ENCODE measurements around the gene LUM. TPM values are rescaled to one million over a fixed set of nuclear protein-coding genes. Genes with fewer than 3 reads are reported as not detected.

Gene LUM
- polyA plus RNA-seq, 3 donors = not detected

DNA sequence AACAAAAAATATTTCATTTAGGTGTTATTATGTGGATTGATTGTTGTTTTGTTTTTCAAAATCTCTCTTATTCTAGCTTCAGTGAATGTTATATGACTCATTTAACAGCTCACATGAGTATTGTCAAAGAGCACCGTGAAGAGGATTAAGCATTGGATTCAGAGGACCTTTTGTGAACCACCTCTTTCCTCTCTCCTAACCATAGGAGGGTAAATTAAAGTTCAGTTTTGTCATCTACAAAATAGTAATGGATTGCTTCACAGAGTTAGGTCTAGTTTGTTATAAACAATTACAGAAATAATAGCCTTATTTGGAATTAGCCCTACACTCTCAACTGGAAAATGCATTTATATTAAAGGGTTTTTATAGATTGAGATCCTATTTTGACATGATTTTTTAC, 52.5 kb downstream of the LUM start:
- intact Hi-C loops (cut with micrococcal nuclease) = no loop called here
- H3K4me3 Mint-ChIP-seq = no peak overlapping the region
- Histone ChIP-seq H2AFZ (ENCODE audit: insufficient read depth, low read depth, low read length, poor library complexity, severe bottlenecking) (no peak overlapping the region), H3K4me3 (replicated peaks in 1 of 3; ENCODE audit: low read depth in 2 of 3, low read length in 3 of 3) (no peak overlapping the region), H4K20me1 (ENCODE audit: insufficient read depth, low read length) (no peaks in the 10 kb centered on the region), H3K9me3 (replicated peaks in 1 of 2; ENCODE audit: control insufficient read depth in 1 of 2, insufficient read depth in 1 of 2, low read length in 2 of 2) (no peaks in the 10 kb centered on the region), H3K36me3 (replicated peaks in 1 of 2; ENCODE audit: control insufficient read depth in 1 of 2, insufficient read depth in 2 of 2, low read length in 2 of 2) (no peaks in the 10 kb centered on the region), H3K9ac (ENCODE audit: insufficient read depth, low read length, poor library complexity, severe bottlenecking) (no peak overlapping the region), H3K27me3 (ENCODE audit: control insufficient read depth in 2 of 2, insufficient read depth in 2 of 2, low read length in 2 of 2) (no peaks in the 10 kb centered on the region), H3K27ac (ENCODE audit: low read depth in 1 of 2, low read length in 2 of 2) (no peak overlapping the region), H3K4me1 (ENCODE audit: control insufficient read depth in 1 of 2, insufficient read depth in 2 of 2, low read length in 2 of 2) (no peaks in the 10 kb centered on the region), H3K4me2 (replicated peaks; ENCODE audit: extremely low read depth, low read length, poor library complexity, severe bottlenecking) (no peak overlapping the region), H3K79me2 (ENCODE audit: insufficient read depth, low read length) (no peaks in the 10 kb centered on the region)
- no peaks in the 10 kb centered on the region for H3K4me1 Mint-ChIP-seq
- H3K27ac Mint-ChIP-seq = no peak overlapping the region
- DNase-seq = no peak
- no peaks in the 10 kb centered on the region for H3K27me3 Mint-ChIP-seq (ENCODE audit: low read depth in 3 of 3)
- H3K9me3 Mint-ChIP-seq = no peaks in the 10 kb centered on the region
- no CpG with 5 or more reads among the region's 1 CpG for WGBS (ENCODE audit: insufficient coverage)
- no peaks in the 10 kb centered on the region for H3K36me3 Mint-ChIP-seq
- TF ChIP-seq, protein P1, sequence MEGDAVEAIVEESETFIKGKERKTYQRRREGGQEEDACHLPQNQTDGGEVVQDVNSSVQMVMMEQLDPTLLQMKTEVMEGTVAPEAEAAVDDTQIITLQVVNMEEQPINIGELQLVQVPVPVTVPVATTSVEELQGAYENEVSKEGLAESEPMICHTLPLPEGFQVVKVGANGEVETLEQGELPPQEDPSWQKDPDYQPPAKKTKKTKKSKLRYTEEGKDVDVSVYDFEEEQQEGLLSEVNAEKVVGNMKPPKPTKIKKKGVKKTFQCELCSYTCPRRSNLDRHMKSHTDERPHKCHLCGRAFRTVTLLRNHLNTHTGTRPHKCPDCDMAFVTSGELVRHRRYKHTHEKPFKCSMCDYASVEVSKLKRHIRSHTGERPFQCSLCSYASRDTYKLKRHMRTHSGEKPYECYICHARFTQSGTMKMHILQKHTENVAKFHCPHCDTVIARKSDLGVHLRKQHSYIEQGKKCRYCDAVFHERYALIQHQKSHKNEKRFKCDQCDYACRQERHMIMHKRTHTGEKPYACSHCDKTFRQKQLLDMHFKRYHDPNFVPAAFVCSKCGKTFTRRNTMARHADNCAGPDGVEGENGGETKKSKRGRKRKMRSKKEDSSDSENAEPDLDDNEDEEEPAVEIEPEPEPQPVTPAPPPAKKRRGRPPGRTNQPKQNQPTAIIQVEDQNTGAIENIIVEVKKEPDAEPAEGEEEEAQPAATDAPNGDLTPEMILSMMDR (IDR thresholded peaks at IDR 0.05) = no peak

- H3K4me2 ChIP-seq (replicated peaks; ENCODE audit: extremely low read depth, low read length, poor library complexity, severe bottlenecking) = no peak within 1 kb of the TSS
- Mint-ChIP-seq H3K36me3 (no peaks in the 10 kb centered on the region), H3K9me3 (no peaks in the 10 kb centered on the region), H3K4me1 (no peaks in the 10 kb centered on the region), H3K4me3 (no peak within 1 kb of the TSS), H3K27me3 (ENCODE audit: low read depth in 3 of 3) (no peaks in the 10 kb centered on the region), H3K27ac (no peak within 1 kb of the TSS)
- H3K36me3 ChIP-seq (replicated peaks in 1 of 2; ENCODE audit: control insufficient read depth in 1 of 2, insufficient read depth in 2 of 2, low read length in 2 of 2) = no peaks in the 10 kb centered on the region
- H3K4me3 ChIP-seq (replicated peaks in 1 of 3; ENCODE audit: low read depth in 2 of 3, low read length in 3 of 3) = no peak within 1 kb of the TSS
- H2AFZ ChIP-seq (ENCODE audit: insufficient read depth, low read depth, low read length, poor library complexity, severe bottlenecking) = no peak within 1 kb of the TSS
- no peak for DNase-seq
- H3K4me1 ChIP-seq (ENCODE audit: control insufficient read depth in 1 of 2, insufficient read depth in 2 of 2, low read length in 2 of 2) = no peaks in the 10 kb centered on the region
- H4K20me1 ChIP-seq (ENCODE audit: insufficient read depth, low read length) = no peaks in the 10 kb centered on the region
- intact Hi-C loops (cut with micrococcal nuclease) = no loop called here
- no peak within 1 kb of the TSS for H3K9ac ChIP-seq (ENCODE audit: insufficient read depth, low read length, poor library complexity, severe bottlenecking)
- H3K27ac ChIP-seq (ENCODE audit: low read depth in 1 of 2, low read length in 2 of 2) = no peak within 1 kb of the TSS
- no peaks in the 10 kb centered on the region for H3K79me2 ChIP-seq (ENCODE audit: insufficient read depth, low read length)
- 87% methylated on average over 3 of the region's 9 CpGs for WGBS (ENCODE audit: insufficient coverage)
- H3K27me3 ChIP-seq (ENCODE audit: control insufficient read depth in 2 of 2, insufficient read depth in 2 of 2, low read length in 2 of 2) = no peaks in the 10 kb centered on the region
- TF ChIP-seq, protein P1 (IDR thresholded peaks at IDR 0.05) = no peak
- no peaks in the 10 kb centered on the region for H3K9me3 ChIP-seq (replicated peaks in 1 of 2; ENCODE audit: control insufficient read depth in 1 of 2, insufficient read depth in 1 of 2, low read length in 2 of 2)
Measured at GRCh38 chr12:91057368-91058165, 53.7 kb downstream of the LUM start, which contains the start of gene KERA. TSS of gene KERA (minus strand) at chr12:91058024. CDS start at chr12:91056281, 1,743 bp downstream.
